Sigmoid colon (tissue), 4 donors: Measurements from ENCODE around the gene SLC44A4.

Source experiments
- POLR2A ChIP-seq, 2 donors: fragments of 450-650 bp; IDR thresholded peaks; one replicate each; pipeline ENCODE4 v1.6.1; 2016; ENCODE audit warnings: antibody characterized with exemption in 2 of 2, mild to moderate bottlenecking in 2 of 2, moderate library complexity in 2 of 2
- POLR2AphosphoS5 ChIP-seq, 4 donors: sonication (generic); formaldehyde crosslinking; IDR thresholded peaks; one replicate each; pipeline ENCODE4 v1.6.1; 2017; ENCODE audit warnings: antibody characterized with exemption in 4 of 4
- TF ChIP-seq, protein P1 (sequence below), 4 experiments: fragments of 450-650 bp in 3 of 4; fragments of 200-600 bp in 1 of 4; IDR thresholded peaks; one replicate each; pipeline ENCODE4 v1.5.1; 2016 to 2019; ENCODE audit warnings: antibody characterized with exemption in 4 of 4, mild to moderate bottlenecking in 3 of 4, moderate library complexity in 2 of 4

DNA sequence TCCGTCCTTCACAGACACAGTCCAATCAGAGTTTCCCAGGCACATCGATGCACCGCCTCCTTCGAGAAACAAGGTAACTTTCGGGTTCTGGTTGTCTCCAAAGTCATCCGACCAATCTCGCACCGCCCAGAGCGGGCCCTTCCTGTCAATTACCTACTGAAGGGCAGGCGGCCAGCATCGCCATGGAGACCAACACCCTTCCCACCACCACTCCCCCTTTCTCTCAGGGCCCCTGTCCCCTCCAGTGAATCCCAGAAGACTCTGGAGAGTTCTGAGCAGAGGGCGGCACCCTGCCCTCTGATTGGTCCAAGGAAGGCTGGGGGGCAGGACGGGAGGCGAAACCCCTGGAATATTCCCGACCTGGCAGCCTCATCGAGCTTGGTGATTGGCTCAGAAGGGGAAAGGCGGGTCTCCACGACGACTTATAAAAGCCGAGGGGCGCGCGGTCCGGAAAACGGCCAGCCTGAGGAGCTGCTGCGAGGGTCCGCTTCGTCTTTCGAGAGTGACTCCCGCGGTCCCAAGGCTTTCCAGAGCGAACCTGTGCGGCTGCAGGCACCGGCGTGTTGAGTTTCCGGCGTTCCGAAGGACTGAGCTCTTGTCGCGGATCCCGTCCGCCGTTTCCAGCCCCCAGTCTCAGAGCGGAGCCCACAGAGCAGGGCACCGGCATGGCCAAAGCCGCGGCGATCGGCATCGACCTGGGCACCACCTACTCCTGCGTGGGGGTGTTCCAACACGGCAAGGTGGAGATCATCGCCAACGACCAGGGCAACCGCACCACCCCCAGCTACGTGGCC is 51.3 kb downstream of the SLC44A4 start, which contains the start of gene HSPA1B:
- TF ChIP-seq POLR2A (IDR thresholded peaks at IDR 0.05) (peak; percentile 100), POLR2AphosphoS5 (IDR thresholded peaks at IDR 0.05) (peak; percentile 100)
- TF ChIP-seq, protein P1, sequence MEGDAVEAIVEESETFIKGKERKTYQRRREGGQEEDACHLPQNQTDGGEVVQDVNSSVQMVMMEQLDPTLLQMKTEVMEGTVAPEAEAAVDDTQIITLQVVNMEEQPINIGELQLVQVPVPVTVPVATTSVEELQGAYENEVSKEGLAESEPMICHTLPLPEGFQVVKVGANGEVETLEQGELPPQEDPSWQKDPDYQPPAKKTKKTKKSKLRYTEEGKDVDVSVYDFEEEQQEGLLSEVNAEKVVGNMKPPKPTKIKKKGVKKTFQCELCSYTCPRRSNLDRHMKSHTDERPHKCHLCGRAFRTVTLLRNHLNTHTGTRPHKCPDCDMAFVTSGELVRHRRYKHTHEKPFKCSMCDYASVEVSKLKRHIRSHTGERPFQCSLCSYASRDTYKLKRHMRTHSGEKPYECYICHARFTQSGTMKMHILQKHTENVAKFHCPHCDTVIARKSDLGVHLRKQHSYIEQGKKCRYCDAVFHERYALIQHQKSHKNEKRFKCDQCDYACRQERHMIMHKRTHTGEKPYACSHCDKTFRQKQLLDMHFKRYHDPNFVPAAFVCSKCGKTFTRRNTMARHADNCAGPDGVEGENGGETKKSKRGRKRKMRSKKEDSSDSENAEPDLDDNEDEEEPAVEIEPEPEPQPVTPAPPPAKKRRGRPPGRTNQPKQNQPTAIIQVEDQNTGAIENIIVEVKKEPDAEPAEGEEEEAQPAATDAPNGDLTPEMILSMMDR (IDR thresholded peaks at IDR 0.05) = no peak
